GM21515 (cell line): Measurements from ENCODE around the gene DNM3.

Experiments
- ATAC-seq: cut with Tn5 transposase; IDR thresholded peaks from one replicate; pipeline ENCODE4 v1.9.1; 2021; ENCODE audit not compliant: unreplicated experiment

Gene DNM3

GRCh38 chr1:172380441-172381244 lies 539.3 kb downstream of the DNM3 start:
- ATAC-seq, result peak; percentile 87

GRCh38 chr1:172381946-172382345 lies 540.6 kb downstream of the DNM3 start:
- ATAC-seq, result no peak

GRCh38 chr1:172382406-172382805 lies 541.1 kb downstream of the DNM3 start:
- ATAC-seq, result no peak

- no peak for ATAC-seq
Measured at GRCh38 chr1:172382990-172383389, 541.7 kb downstream of the DNM3 start.

GRCh38 chr1:172383536-172383935 lies 542.2 kb downstream of the DNM3 start:
- no peak for ATAC-seq

GRCh38 chr1:172384656-172385055 lies 543.4 kb downstream of the DNM3 start:
- ATAC-seq, result no peak

- ATAC-seq, result no peak
Measured at GRCh38 chr1:172386046-172386445, 544.7 kb downstream of the DNM3 start.

- ATAC-seq, result no peak
Measured at GRCh38 chr1:172388490-172388889, 547.2 kb downstream of the DNM3 start.

- no peak for ATAC-seq
Measured at GRCh38 chr1:172390301-172390682, 549.0 kb downstream of the DNM3 start.

GRCh38 chr1:172390683-172391551 lies 549.6 kb downstream of the DNM3 start:
- ATAC-seq, result peak; percentile 57

GRCh38 chr1:172391976-172392375 lies 550.7 kb downstream of the DNM3 start:
- no peak for ATAC-seq

- ATAC-seq, result no peak
Measured at GRCh38 chr1:172393354-172393753, 552.1 kb downstream of the DNM3 start.

- peak; percentile 79 for ATAC-seq
Measured at GRCh38 chr1:172394141-172394751, 552.9 kb downstream of the DNM3 start.

GRCh38 chr1:172394811-172395210 lies 553.5 kb downstream of the DNM3 start:
- no peak for ATAC-seq

- ATAC-seq, result no peak
Measured at GRCh38 chr1:172395576-172395975, 554.3 kb downstream of the DNM3 start.

- ATAC-seq, result no peak
Measured at GRCh38 chr1:172397221-172397620, 555.9 kb downstream of the DNM3 start.

- ATAC-seq, result no peak
Measured at GRCh38 chr1:172397633-172398032, 556.3 kb downstream of the DNM3 start.

GRCh38 chr1:172398193-172398592 lies 556.9 kb downstream of the DNM3 start:
- no peak for ATAC-seq

GRCh38 chr1:172398970-172399755 lies 557.9 kb downstream of the DNM3 start:
- ATAC-seq, result no peak

GRCh38 chr1:172399756-172400721 lies 558.7 kb downstream of the DNM3 start:
- no peak for ATAC-seq
